GM19099 (cell line): ENCODE data around the gene AFF3.

Experiments used
- POLR2A ChIP-seq: IDR thresholded peaks from 3 replicates; pipeline ENCODE4 v1.6.1; 2011; ENCODE audit warnings: low read depth; ENCODE audit not compliant: insufficient read length; ENCODE audit errors: extremely low read depth

AFF3 gene

GRCh38 chr2:100053087-100053885 is 89.1 kb downstream of the AFF3 start:
- no peak for TF ChIP-seq POLR2A

- no peak for TF ChIP-seq POLR2A
Measured at GRCh38 chr2:100052650-100053049, 89.7 kb downstream of the AFF3 start.

- TF ChIP-seq POLR2A, result no peak
Measured at GRCh38 chr2:100051253-100051652, 91.1 kb downstream of the AFF3 start.

- no peak for TF ChIP-seq POLR2A
Measured at GRCh38 chr2:100050685-100051084, 91.7 kb downstream of the AFF3 start.

GRCh38 chr2:100046961-100047947 is 95.1 kb downstream of the AFF3 start:
- TF ChIP-seq POLR2A, result no peak

GRCh38 chr2:100045000-100045399 is 97.4 kb downstream of the AFF3 start:
- no peak for TF ChIP-seq POLR2A

GRCh38 chr2:100043891-100044255 is 98.5 kb downstream of the AFF3 start:
- no peak for TF ChIP-seq POLR2A

- TF ChIP-seq POLR2A, result no peak
Measured at GRCh38 chr2:100043081-100043890, 99.1 kb downstream of the AFF3 start.

GRCh38 chr2:100042562-100042961 is 99.8 kb downstream of the AFF3 start:
- TF ChIP-seq POLR2A, result no peak

- no peak for TF ChIP-seq POLR2A
Measured at GRCh38 chr2:100041946-100042345, 100.4 kb downstream of the AFF3 start.

- no peak for TF ChIP-seq POLR2A
Measured at GRCh38 chr2:100041385-100041784, 101.0 kb downstream of the AFF3 start.

- no peak for TF ChIP-seq POLR2A
Measured at GRCh38 chr2:100040906-100041305, 101.5 kb downstream of the AFF3 start.

- no peak for TF ChIP-seq POLR2A
Measured at GRCh38 chr2:100039291-100039980, 103.0 kb downstream of the AFF3 start.

- no peak for TF ChIP-seq POLR2A
Measured at GRCh38 chr2:100038011-100038410, 104.4 kb downstream of the AFF3 start.
